GM23248 (cell line): ENCODE results near the gene PDE10A. TPM values are rescaled to one million over a fixed set of nuclear protein-coding genes. Genes with fewer than 3 reads are reported as not detected.

ENCODE experiments used
- DNase-seq: peaks from one replicate; pipeline ENCODE4 v3.0.0-alpha.2; 2015
- H2AFZ ChIP-seq: fragments of 200-600 bp; sonication (generic); 2 replicates; pipeline ENCODE4 v1.6.1; 2016; ENCODE audit warnings: antibody characterized with exemption
- H3F3A ChIP-seq: fragments of 200-600 bp; sonication (generic); 2 replicates; pipeline ENCODE4 v1.6.1; 2016; ENCODE audit warnings: mild to moderate bottlenecking, antibody characterized with exemption, mixed run types; ENCODE audit not compliant: insufficient read depth
- H3K27ac ChIP-seq: fragments of 200-600 bp; sonication (generic); 2 replicates; pipeline ENCODE4 v1.5.1; 2016; ENCODE audit warnings: mild to moderate bottlenecking
- H3K27me3 ChIP-seq: fragments of 200-600 bp; sonication (generic); replicated peaks from 2 replicates; pipeline ENCODE4 v1.6.1; 2016; ENCODE audit warnings: mild to moderate bottlenecking; ENCODE audit not compliant: insufficient read depth
- H3K36me3 ChIP-seq: fragments of 200-600 bp; sonication (generic); 2 replicates; pipeline ENCODE4 v1.6.1; 2016; ENCODE audit warnings: low read depth, mild to moderate bottlenecking
- H3K4me1 ChIP-seq: fragments of 200-600 bp; sonication (generic); 2 replicates; pipeline ENCODE4 v1.6.1; 2016; ENCODE audit warnings: mild to moderate bottlenecking; ENCODE audit not compliant: insufficient read depth
- H3K4me2 ChIP-seq: fragments of 200-600 bp; sonication (generic); one replicate; pipeline ENCODE4 v1.6.1; 2016; ENCODE audit warnings: mild to moderate bottlenecking; ENCODE audit not compliant: unreplicated experiment
- H3K4me3 ChIP-seq: fragments of 200-600 bp; sonication (generic); 2 replicates; pipeline ENCODE4 v1.5.1; 2016; ENCODE audit warnings: mild to moderate bottlenecking
- H3K79me2 ChIP-seq: fragments of 200-600 bp; sonication (generic); 2 replicates; pipeline ENCODE4 v1.6.1; 2016; ENCODE audit warnings: mild to moderate bottlenecking; ENCODE audit not compliant: insufficient read depth
- H3K9ac ChIP-seq: fragments of 200-600 bp; sonication (generic); 2 replicates; pipeline ENCODE4 v1.6.1; 2016; ENCODE audit warnings: mild to moderate bottlenecking
- H3K9me2 ChIP-seq: fragments of 200-600 bp; sonication (generic); 2 replicates; pipeline ENCODE4 v1.6.1; 2016; ENCODE audit warnings: mixed run types, mild to moderate bottlenecking, moderate library complexity; ENCODE audit not compliant: insufficient read depth
- H3K9me3 ChIP-seq: fragments of 200-600 bp; sonication (generic); one replicate; pipeline ENCODE4 v1.6.1; 2017; ENCODE audit warnings: low read depth
- H4K20me1 ChIP-seq: fragments of 200-600 bp; sonication (generic); 2 replicates; pipeline ENCODE4 v1.6.0; 2016; ENCODE audit not compliant: insufficient read depth
- EZH2 ChIP-seq: fragments of 200-600 bp; sonication (generic); IDR thresholded peaks from 2 replicates; pipeline ENCODE4 v1.6.1; 2018; ENCODE audit warnings: antibody characterized with exemption, mild to moderate bottlenecking; ENCODE audit not compliant: insufficient read depth, poor library complexity, severe bottlenecking
- EZH2phosphoT487 ChIP-seq: fragments of 200-600 bp; sonication (generic); IDR thresholded peaks from 2 replicates; pipeline ENCODE4 v1.6.1; 2018; ENCODE audit warnings: antibody characterized with exemption, moderate library complexity, mild to moderate bottlenecking, low read depth; ENCODE audit not compliant: insufficient read depth
- WGBS, 2 experiments: methylation state at CpG; one replicate each; pipeline ENCODE4 v1.1.6; 2015 to 2017; ENCODE audit warnings: low lambda C conversion rate in 2 of 2, low coverage in 1 of 2; ENCODE audit errors: missing lambda C conversion rate in 2 of 2; 5-methylcytosine and 5-hydroxymethylcytosine counted together
- in situ Hi-C: fragments of 300-500 bp; cut with MboI; formaldehyde crosslinking; loops from 2 replicates; pipeline ENCODE4 v1.15.0; 2020
- polyA plus RNA-seq: library from polyadenylated mRNA; unstranded; fragments of >200 nt; fragmentation: Nextera tagmentation; extraction: Ambion mirVana; gene quantifications from 2 replicates; pipeline ENCODE4 v1.2.1, GENCODE V29; 2016
- total RNA-seq: library from RNA; depleted of rRNA; stranded (reverse); fragments of >200 nt; shearing (Covaris generic); gene quantifications from 2 replicates; pipeline ENCODE4 v1.2.3, GENCODE V29; 2014

Gene PDE10A
- total and polyA plus RNA-seq, 2 experiments from 2014 or later, result 0.11 to 0.21 TPM

DNA sequence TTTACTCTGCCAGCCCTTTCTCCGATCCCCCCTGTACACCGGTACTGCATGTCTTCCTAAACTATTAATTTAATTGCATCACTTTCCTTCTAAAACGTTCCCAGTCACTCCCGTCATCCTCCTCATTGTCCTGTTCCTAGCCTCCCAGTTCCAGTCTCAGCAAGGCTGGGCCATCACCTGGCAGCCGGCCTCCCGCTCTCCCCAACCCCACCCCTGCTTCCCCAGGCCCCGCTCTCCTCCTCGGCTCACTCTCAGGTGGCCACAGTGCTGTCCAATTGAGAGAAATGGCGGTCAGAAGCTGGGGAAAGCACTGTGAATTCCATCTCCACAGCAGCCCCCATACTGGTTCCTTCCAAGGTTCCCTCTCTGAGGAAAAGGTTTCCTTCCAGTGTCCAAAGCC is 8.9 kb downstream of the PDE10A start:
- in situ Hi-C loops, result no loop called here

DNA sequence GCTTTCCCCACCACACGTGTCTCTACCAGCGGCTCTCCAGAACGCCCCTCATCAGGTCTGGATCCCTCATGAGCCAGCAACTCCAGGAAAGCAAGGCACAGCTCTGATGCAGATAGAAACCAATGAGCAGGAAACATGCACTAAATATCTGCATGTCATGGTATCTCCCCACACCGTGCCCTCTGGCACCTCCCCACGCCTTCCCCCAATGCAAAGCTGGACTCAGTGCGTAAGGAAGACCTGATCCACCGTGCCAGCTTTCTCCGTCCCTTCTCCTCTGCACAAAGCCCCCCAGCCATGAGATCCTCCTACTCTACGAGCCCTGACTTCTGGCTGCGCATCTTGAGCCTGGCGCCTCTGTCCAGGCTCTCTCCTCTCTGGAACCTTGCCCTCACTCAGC is 9.4 kb downstream of the PDE10A start:
- in situ Hi-C loops, result no loop called here
- H4K20me1 ChIP-seq, result no peaks in the 10 kb centered on the region
- no peaks in the 10 kb centered on the region for H3K36me3 ChIP-seq
- no peaks in the 10 kb centered on the region for H3K9me2 ChIP-seq
- H3F3A ChIP-seq, result no peaks in the 10 kb centered on the region
- TF ChIP-seq EZH2, result no peak
- no peak for TF ChIP-seq EZH2phosphoT487
- no peaks in the 10 kb centered on the region for H3K79me2 ChIP-seq
- H3K4me1 ChIP-seq, result no peaks in the 10 kb centered on the region
- H3K27ac ChIP-seq, result no peak overlapping the region
- no peak overlapping the region for H3K4me3 ChIP-seq
- H2AFZ ChIP-seq, result no peak overlapping the region
- H3K27me3 ChIP-seq, result peaks cover 11% of the 10 kb centered on the region; the same call in 1 of the 2 replicates
- no peak overlapping the region for H3K9ac ChIP-seq
- no peak for DNase-seq
- H3K4me2 ChIP-seq, result no peak overlapping the region
- WGBS, 2 experiments, result 34 to 37% methylated on average over 10 to 11 of the region's 11 CpGs
- H3K9me3 ChIP-seq, result no peaks in the 10 kb centered on the region

More for the DNA sequence above, 8.9 kb downstream of the PDE10A start:
- H3K79me2 ChIP-seq, result no peaks in the 10 kb centered on the region
- H4K20me1 ChIP-seq, result no peaks in the 10 kb centered on the region
- no peak for DNase-seq
- no peaks in the 10 kb centered on the region for H3K9me3 ChIP-seq
- no peaks in the 10 kb centered on the region for H3F3A ChIP-seq
- H3K4me2 ChIP-seq, result no peak overlapping the region
- no peak overlapping the region for H3K27ac ChIP-seq
- TF ChIP-seq EZH2phosphoT487 (no peak), EZH2 (no peak)
- H3K36me3 ChIP-seq, result no peaks in the 10 kb centered on the region
- peaks cover 16% of the 10 kb centered on the region for H3K27me3 ChIP-seq
- no peak overlapping the region for H3K9ac ChIP-seq
- no peak overlapping the region for H3K4me3 ChIP-seq
- H2AFZ ChIP-seq, result no peak overlapping the region
- H3K4me1 ChIP-seq, result no peaks in the 10 kb centered on the region
- no peaks in the 10 kb centered on the region for H3K9me2 ChIP-seq
- 54 to 56% methylated on average over 7 to 9 of the region's 9 CpGs for WGBS, 2 experiments

DNA sequence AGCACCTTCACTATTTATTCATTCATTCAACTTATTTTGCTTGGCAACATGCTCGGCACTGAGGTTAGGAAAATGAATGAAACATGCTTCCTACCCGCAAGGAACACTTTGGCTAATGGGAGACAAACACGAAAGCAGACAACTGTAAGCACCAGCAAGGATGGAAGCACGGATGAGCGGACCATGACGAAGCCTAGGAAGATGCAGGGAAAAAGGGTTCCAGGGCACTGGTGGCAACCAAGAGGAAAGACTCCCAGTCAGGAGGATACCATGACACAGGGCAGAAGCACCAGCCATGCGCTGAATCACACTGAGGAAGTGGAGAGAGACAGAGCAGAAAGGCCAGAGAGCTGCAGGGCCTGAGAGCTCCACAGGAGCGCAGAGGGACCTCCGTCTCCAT is 9.8 kb downstream of the PDE10A start:
- H3K27me3 ChIP-seq, result peaks cover 9% of the 10 kb centered on the region; the same call in 1 of the 2 replicates
- H3K4me3 ChIP-seq, result no peak overlapping the region
- H2AFZ ChIP-seq, result no peak overlapping the region
- no peaks in the 10 kb centered on the region for H4K20me1 ChIP-seq
- WGBS, 2 experiments, result 34 to 51% methylated on average over 9 of the region's 9 CpGs
- no peaks in the 10 kb centered on the region for H3K9me3 ChIP-seq
- H3K4me2 ChIP-seq, result no peak overlapping the region
- H3K36me3 ChIP-seq, result no peaks in the 10 kb centered on the region
- in situ Hi-C loops, result no loop called here
- H3K4me1 ChIP-seq, result no peaks in the 10 kb centered on the region
- no peaks in the 10 kb centered on the region for H3K79me2 ChIP-seq
- no peaks in the 10 kb centered on the region for H3K9me2 ChIP-seq
- no peak overlapping the region for H3K9ac ChIP-seq
- DNase-seq, result no peak
- no peak overlapping the region for H3K27ac ChIP-seq
- TF ChIP-seq EZH2 (no peak), EZH2phosphoT487 (no peak)
- H3F3A ChIP-seq, result no peaks in the 10 kb centered on the region

DNA sequence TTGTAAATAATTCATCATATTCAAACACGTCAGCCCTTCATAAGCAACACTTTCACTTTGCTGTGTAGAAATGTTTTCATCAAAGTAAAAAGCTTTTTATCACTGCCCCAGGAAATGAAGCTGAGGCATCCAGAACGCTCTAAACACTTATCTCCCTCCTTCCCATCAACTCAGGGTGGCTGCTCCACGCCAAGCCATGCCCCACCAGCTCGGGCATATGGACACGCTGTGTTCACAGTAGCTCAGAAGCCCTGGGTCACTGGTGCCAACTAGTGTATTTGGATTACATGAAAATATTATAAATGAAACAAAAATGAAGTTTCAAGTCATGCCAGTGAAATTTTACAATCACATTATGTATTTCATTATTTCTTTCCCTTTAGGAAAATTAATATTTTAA is 10.3 kb downstream of the PDE10A start:
- Histone ChIP-seq H3K27me3 (peaks cover 5% of the 10 kb centered on the region; the same call in 1 of the 2 replicates), H4K20me1 (no peaks in the 10 kb centered on the region), H3K79me2 (no peaks in the 10 kb centered on the region), H3F3A (no peaks in the 10 kb centered on the region), H3K4me3 (no peak overlapping the region), H3K27ac (no peak overlapping the region), H3K4me2 (no peak overlapping the region), H2AFZ (no peak overlapping the region), H3K9ac (no peak overlapping the region), H3K9me3 (no peaks in the 10 kb centered on the region), H3K36me3 (no peaks in the 10 kb centered on the region), H3K9me2 (no peaks in the 10 kb centered on the region), H3K4me1 (no peaks in the 10 kb centered on the region)
- TF ChIP-seq EZH2phosphoT487, result no peak
- TF ChIP-seq EZH2, result no peak
- in situ Hi-C loops, result no loop called here
- 11 to 12% methylated on average over 5 of the region's 5 CpGs for WGBS, 2 experiments
- DNase-seq, result no peak
